Heart right ventricle (tissue), 16 donors: Measurements from ENCODE around the gene TEX48. TPM values are rescaled to one million over a fixed set of nuclear protein-coding genes. Genes with fewer than 3 reads are reported as not detected.

Source experiments
- ATAC-seq, 8 donors: fragments of 200-7000 bp; cut with Tn5 transposase; one replicate each; pipeline ENCODE4 v1.9.1; 2020; ENCODE audit warnings: mild to moderate bottlenecking in 8 of 8, moderate library complexity in 8 of 8, moderate number of reproducible peaks in 1 of 8
- DNase-seq, 2 donors: peaks; one replicate each; pipeline ENCODE4 v3.0.0-alpha.2; 2020
- H3K27ac ChIP-seq, 10 donors: fragments of 200-600 bp; sonication (generic) in 2 of 10; one replicate each; pipeline versions ENCODE4 v1.5.0 to v1.8.0; 2020 to 2022; ENCODE audit warnings: mild to moderate bottlenecking in 3 of 10
- H3K27me3 ChIP-seq, 7 donors: fragments of 200-600 bp; one replicate each; pipeline ENCODE4 v1.8.0; 2021 to 2022; ENCODE audit warnings: mild to moderate bottlenecking in 2 of 7
- H3K36me3 ChIP-seq, 9 donors: fragments of 200-600 bp; sonication (generic) in 1 of 9; one replicate each; pipeline versions ENCODE4 v1.5.0 to v1.8.0; 2020 to 2022; ENCODE audit warnings: mild to moderate bottlenecking in 2 of 9
- H3K4me1 ChIP-seq, 9 donors: fragments of 200-600 bp; sonication (generic) in 1 of 9; one replicate each; pipeline versions ENCODE4 v1.5.0 to v1.8.0; 2020 to 2022; ENCODE audit warnings: mild to moderate bottlenecking in 4 of 9
- H3K4me3 ChIP-seq, 10 donors: fragments of 200-600 bp; sonication (generic) in 2 of 10; one replicate each; pipeline versions ENCODE4 v1.5.0 to v1.8.0; 2020 to 2022; ENCODE audit warnings: mild to moderate bottlenecking in 7 of 10, moderate library complexity in 2 of 10
- H3K9me3 ChIP-seq, 11 donors: fragments of 200-600 bp in 10 of 11; sonication (generic) in 2 of 11; one replicate each; pipeline versions ENCODE4 v1.5.0 to v1.8.0; 2013 to 2022; ENCODE audit warnings: mild to moderate bottlenecking in 2 of 11, control low read depth in 1 of 11, moderate library complexity in 1 of 11
- whole genome bisulfite sequencing, 2 donors: extraction: QIAGEN DNeasy Blood & Tissue Kit; methylation state at CpG; one replicate each; pipeline ENCODE4 v1.1.7; 2013; ENCODE audit warnings: inconsistent platforms in 1 of 2; 5-methylcytosine and 5-hydroxymethylcytosine counted together
- intact Hi-C, 10 donors: fragments of 100-400 bp; cut with DNase I; formaldehyde crosslinking; loops; one replicate each; pipeline versions ENCODE4 v1.11.1 to v1.14.2; 2022
- polyA plus RNA-seq, 2 donors: library from polyadenylated mRNA; stranded (reverse); fragments of 200-250 nt; gene quantifications; one replicate each; pipeline ENCODE4 v1.2.3, GENCODE V29; 2013
- total RNA-seq, 10 donors: library from RNA; stranded (reverse); fragmentation: NEBNext Ultra II Directional in 3 of 10; extraction: Animal tissue kit (Norgen Biotek cat#: 25700) in 3 of 10; gene quantifications; one replicate each; pipeline versions ENCODE4 v1.2.1 to v1.2.4, GENCODE V29; 2021 to 2023
- TF ChIP-seq, protein P1 (sequence below), 9 donors: fragments of 200-600 bp; sonication (generic) in 2 of 9; IDR thresholded peaks; one replicate each; pipeline versions ENCODE4 v1.5.0 to v1.8.0; 2021 to 2022; ENCODE audit warnings: antibody characterized with exemption in 9 of 9, mild to moderate bottlenecking in 5 of 9, moderate library complexity in 1 of 9
- donor health status: Arrhythmogenic right ventricular cardiomyopathy.
- donor health status: ischemic (EF 13 %, LVEDD 7.1; RV severe dilation, severe dysfunction).
- donor health status: healthy with polysubstance abuse.
- donor health status: DM: no; HTN: yes; CAD: no.
- donor health status: DM: no; HTN: no; CAD: no.
- donor health status: ischemic (EF 25% LVEDD 6.9; RV normal size, moderate dysfunction).
- donor health status: ischemic (EF 25% LVEDD 5.7; RV mildly dilated, moderate dysfunction).
- donor health status: healthy.
- donor health status: DM: yes; HTN: yes; CAD: no.
- donor health status: Ischemic cardiomyopathy.
- donor health status: ischemic (EF 35%, LVEDD 5.7; RV mildly dilated, moderate dysfunction).
- donor health status: nonischemic (EF 11% LVEDD 7.7; RV severe dilation, severe dysfunction).
- donor health status: DM: yes; HTN: yes; CAD: no.
- donor health status: PGD.
- donor health status: ischemic (EF 29% LVEDD 5.4; RV normal size, mild dysfunction).
- donor health status: nonischemic (EF 23%, LVEDD 6.1; RV moderate dilation, normal function).

Gene TEX48
- total and polyA plus RNA-seq, 12 donors, result not detected

DNA sequence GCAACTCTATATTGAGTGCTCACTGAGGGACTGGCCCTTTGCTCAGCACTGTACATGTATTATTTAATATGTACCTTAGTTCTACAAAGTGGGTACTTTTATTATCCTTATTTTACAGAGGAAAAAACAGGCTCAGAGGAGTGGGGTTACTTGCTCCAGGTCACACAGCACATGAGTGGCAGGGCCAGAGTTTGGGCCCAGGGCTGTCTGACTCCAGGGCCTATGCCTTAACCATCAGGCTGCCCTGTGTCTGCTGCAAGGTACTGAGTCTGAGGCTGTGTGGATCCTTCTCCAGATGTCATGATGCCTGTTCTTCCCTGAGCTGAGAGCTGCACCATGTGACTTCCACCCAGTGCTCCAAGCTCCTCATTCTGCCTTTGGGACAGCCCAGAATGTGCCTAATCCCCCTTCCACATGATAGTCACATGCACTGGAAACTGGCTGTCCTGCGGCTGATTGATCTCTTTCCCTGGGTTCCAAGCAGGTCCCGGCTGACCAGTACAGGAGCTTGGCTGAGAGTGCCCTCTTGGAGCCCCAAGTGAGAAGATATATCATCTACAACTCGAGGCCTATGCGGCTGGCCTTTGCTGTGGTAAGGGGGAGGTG lies 55.5 kb downstream of the TEX48 start:
- intact Hi-C loops, result no loop called here
- Histone ChIP-seq H3K9me3 (no peaks in the 10 kb centered on the region), H3K36me3 (peaks cover 0 to 53% (median 16%) of the 10 kb centered on the region in 9 donors), H3K27me3 (no peaks in the 10 kb centered on the region), H3K4me1 (peaks cover 0 to 12% (median 0%) of the 10 kb centered on the region in 9 donors), H3K4me3 (no peak overlapping the region), H3K27ac (no peak overlapping the region)
- 87 to 91% methylated on average over 4 of the region's 4 CpGs for WGBS, 2 donors
- ATAC-seq (no peak), DNase-seq (no peak)
- TF ChIP-seq, protein P1, sequence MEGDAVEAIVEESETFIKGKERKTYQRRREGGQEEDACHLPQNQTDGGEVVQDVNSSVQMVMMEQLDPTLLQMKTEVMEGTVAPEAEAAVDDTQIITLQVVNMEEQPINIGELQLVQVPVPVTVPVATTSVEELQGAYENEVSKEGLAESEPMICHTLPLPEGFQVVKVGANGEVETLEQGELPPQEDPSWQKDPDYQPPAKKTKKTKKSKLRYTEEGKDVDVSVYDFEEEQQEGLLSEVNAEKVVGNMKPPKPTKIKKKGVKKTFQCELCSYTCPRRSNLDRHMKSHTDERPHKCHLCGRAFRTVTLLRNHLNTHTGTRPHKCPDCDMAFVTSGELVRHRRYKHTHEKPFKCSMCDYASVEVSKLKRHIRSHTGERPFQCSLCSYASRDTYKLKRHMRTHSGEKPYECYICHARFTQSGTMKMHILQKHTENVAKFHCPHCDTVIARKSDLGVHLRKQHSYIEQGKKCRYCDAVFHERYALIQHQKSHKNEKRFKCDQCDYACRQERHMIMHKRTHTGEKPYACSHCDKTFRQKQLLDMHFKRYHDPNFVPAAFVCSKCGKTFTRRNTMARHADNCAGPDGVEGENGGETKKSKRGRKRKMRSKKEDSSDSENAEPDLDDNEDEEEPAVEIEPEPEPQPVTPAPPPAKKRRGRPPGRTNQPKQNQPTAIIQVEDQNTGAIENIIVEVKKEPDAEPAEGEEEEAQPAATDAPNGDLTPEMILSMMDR (IDR thresholded peaks at IDR 0.05), result no peak

DNA sequence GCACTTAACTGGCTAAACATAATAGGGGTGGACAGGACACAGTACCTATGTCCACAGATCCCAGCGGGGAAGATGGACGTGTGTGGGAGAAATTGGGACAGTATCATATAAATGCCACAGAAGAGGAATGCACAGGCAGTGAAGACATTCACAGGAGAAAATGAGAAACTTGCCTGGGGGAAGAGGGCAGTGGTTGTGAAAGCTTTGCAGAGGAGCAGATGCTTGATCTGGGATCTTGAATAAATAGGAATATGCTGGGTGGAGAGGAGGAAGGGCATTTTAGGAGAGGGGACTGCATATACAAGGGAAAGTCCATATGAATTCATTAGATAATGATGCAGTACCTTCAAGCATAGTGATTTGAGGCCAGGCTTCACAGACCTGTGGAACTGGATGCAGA lies 57.3 kb downstream of the TEX48 start:
- peaks cover 0 to 15% (median 0%) of the 10 kb centered on the region in 9 donors for H3K4me1 ChIP-seq
- TF ChIP-seq, protein P1 (IDR thresholded peaks at IDR 0.05), result no peak
- intact Hi-C loops, result no loop called here
- DNase-seq, result no peak
- no peak overlapping the region for H3K27ac ChIP-seq
- ATAC-seq, result no peak
- 95 to 99% methylated on average over 2 of the region's 2 CpGs for WGBS, 2 donors
- peaks cover 0 to 36% (median 16%) of the 10 kb centered on the region in 9 donors for H3K36me3 ChIP-seq
- H3K9me3 ChIP-seq, result no peaks in the 10 kb centered on the region
- no peaks in the 10 kb centered on the region for H3K27me3 ChIP-seq
- H3K4me3 ChIP-seq, result no peak overlapping the region

DNA sequence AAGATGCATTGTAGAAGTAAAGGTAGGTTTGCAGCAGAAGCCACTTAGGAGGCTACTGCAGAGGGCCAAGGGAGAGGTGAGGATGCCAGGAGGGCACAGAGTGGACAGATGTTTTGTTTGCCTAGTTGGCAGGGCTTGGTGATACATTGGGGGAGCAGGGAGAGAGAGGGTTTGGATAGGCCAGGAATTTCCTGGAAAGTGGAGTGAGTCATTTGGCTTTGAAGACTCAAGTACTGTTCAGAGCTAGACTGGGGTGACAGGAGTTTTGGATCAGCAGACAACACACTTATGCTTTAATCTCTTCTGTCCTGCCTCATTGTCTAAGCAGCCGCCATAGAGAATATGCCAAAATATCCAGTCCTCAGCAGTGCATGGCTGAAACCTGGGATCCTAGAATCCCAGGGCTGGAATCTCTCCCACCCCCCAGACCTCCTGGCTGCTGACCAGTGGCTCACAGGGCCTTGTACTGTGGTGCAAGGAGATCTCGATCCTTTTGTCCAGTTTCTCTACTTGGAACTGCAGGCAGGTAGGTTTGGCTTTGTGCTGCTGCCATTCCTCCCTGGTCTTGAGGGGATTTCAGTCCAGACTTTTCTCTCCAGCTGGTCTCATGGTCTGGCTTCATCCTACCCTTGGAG lies 59.9 kb downstream of the TEX48 start:
- Histone ChIP-seq H3K4me1 (peaks cover 0 to 35% (median 0%) of the 10 kb centered on the region in 9 donors), H3K4me3 (no peak overlapping the region), H3K27ac (no peak overlapping the region), H3K36me3 (peaks cover 0 to 17% (median 0%) of the 10 kb centered on the region in 9 donors), H3K9me3 (no peaks in the 10 kb centered on the region), H3K27me3 (no peaks in the 10 kb centered on the region)
- ATAC-seq (peak in 7 of 8 donors; percentile 52 to 93 (median 69)), DNase-seq (peak in 1 of 2 donors; percentile 23)
- 64 to 65% methylated on average over 2 of the region's 2 CpGs for WGBS, 2 donors
- TF ChIP-seq, protein P1 (IDR thresholded peaks at IDR 0.05), result no peak
- intact Hi-C loops, result no loop called here

DNA sequence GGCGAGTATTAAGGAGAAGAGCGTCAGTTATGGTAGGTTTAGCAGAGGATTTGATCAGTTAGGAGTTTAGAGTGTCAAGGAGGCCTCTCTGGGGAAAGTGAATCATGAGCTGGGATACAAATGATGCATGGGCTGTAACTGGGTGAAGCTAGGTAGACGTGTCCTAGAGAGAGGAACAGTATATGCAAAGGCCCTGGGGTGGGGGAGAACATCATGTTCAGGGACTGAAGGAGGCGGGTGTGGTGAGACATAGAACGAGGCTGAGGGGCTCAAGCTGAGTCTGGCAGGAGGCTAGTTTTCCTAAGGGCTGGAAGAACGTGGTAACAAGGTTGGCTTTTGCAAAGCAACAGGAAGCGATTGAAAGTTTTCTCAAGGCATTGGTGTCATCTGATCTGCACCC lies 60.4 kb downstream of the TEX48 start:
- H3K4me3 ChIP-seq, result no peak overlapping the region
- no peak for DNase-seq
- 90 to 92% methylated on average over 7 of the region's 7 CpGs for WGBS, 2 donors
- H3K36me3 ChIP-seq, result peaks cover 0 to 12% (median 0%) of the 10 kb centered on the region in 9 donors
- H3K4me1 ChIP-seq, result peaks cover 0 to 40% (median 0%) of the 10 kb centered on the region in 9 donors
- no peaks in the 10 kb centered on the region for H3K27me3 ChIP-seq
- TF ChIP-seq, protein P1 (IDR thresholded peaks at IDR 0.05), result no peak
- no peak overlapping the region for H3K27ac ChIP-seq
- intact Hi-C loops, result no loop called here
- H3K9me3 ChIP-seq, result no peaks in the 10 kb centered on the region
- no peak for ATAC-seq
